Hematopoietic multipotent progenitor cell treated with erythropoietin and hydrocortisone succinate and interleukin-3 and kit ligand, for 17 days (in vitro differentiated cells): Measurements from ENCODE around the gene GPX4.

Source experiments
- DNase-seq: peaks from one replicate; pipeline ENCODE4 v3.0.0-alpha.2; 2015; ENCODE audit warnings: low spot score

GPX4 gene

DNA sequence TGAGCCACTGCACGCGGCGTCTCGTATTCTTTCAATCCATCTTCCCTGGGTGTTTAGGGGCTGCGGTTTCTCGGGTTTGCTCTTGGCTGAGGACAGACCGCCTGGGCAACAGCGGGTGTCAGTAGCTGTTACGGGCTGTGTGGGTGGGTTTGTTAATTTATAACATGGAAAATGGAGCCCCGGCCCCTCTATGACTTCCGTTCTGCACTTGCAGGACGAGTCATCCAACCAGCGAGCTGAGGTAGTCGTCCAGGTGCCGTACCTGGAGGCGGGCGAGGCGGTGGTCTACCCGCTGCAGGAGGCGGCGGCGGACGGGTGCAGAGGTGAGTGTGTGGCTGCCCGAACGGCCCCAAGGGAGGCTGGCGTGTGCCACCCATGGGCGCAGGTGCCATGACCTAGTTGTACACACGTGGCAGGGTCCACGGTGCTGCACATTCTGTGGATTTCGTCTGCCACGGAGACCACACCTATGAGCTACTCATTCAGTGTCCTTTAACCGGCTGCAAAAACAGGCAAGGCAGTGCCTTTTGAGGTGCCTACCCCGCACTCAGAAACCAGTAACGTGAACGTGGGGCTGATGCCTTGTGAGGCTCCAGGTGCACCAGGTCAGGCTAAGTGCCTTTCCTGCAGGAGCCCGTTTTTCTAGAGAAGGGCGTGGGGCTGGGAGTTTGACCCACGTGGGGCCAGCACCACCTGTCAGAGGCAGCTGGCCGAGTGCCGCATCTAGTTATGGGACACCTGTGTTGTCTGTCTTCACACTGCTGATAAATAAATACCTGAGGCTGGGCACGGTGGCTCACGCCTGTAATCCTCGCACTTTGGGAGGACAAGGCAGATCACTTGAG is 19.5 kb upstream of the GPX4 start:
- DNase-seq: no peak

GRCh38 chr19:1085053-1085658 is 18.6 kb upstream of the GPX4 start:
- DNase-seq: no peak

- DNase-seq: no peak
Observed at GRCh38 chr19:1085676-1086442, 17.9 kb upstream of the GPX4 start.

DNA sequence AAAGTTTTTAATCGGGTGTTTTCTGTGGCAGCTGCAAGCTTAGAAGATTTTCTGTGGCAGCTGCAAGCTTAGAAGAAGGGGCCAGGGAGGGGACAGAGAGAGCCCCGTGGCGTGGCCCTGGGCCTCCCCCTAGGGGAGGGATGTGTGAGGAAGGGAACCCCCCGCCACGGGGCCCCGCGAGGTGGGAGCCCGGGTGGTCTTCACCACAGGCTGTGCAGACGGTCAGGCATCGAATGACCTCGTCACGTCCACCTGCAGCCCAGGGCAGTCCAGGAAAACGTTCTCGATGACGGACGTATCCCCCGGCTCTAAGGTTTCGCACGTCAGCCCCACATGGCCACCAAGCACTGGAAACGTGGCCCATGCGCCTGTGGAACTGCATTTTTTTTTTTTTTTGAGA is 17.2 kb upstream of the GPX4 start:
- DNase-seq: no peak

DNA sequence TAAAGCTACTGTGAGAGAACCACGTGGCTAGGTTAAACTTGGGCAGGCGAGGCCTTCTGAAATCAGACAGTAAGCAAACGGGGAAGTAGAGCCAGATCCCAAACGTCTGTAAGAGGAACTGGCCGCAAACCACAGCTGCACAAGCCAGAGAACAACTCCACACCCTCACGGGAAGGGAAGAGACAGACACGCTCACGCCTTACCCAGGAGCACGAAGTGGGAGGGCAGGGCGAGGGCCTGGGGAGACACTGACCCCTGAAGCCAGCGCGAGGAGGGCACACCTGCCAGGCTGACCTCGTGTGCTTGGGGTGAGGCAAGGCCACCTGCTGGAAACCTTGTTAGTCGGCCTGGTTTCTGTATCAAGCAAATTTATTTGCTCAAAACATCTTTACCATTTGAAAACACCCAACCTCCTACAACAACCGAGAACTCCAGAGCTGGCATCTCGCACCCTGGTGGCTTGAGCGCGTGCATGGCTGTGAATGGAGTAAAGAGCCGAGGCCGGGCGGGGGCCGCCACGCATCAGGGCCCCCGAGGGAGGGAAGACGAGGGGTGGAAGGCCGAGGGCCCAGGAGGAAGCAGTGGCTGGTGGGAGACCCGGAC is 15.9 kb upstream of the GPX4 start:
- DNase-seq: no peak

- DNase-seq: no peak
Observed at GRCh38 chr19:1088416-1089010, 15.3 kb upstream of the GPX4 start.

DNA sequence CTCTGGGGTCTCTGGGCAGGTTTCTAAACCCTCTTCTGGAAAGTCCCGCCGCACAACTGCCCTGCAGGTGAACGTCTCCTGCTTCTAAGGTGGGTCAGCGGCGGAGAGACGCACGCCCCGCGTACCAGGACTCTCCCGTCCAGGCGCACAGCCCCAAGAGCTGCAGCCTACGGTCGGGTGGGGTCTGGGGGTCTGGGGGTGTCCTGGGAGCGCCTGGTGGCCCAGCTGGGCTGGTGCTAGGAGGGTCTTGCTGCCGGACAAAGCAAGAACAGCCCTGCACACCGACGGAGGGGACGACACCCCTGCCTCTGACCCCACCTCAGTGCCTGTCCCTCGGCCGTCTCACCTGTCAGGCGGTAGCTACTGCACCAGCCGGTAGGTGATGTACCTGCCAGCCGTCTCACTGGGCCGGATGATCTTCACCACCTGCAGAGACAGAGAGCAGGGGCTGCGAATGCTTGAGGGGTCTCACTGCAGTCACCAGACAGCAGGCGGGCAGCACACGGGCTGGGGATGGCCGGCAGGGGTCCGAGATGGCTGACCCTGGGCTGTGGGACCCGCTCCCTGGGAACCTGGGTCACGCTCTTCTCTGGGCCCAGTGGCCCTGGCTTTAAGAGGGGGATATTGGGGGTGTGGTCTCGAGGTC is 14.5 kb upstream of the GPX4 start:
- no peak for DNase-seq

GRCh38 chr19:1089891-1090290 is 13.9 kb upstream of the GPX4 start:
- no peak for DNase-seq

GRCh38 chr19:1090731-1091543 is 12.9 kb upstream of the GPX4 start:
- DNase-seq: no peak

GRCh38 chr19:1091544-1092175 is 12.1 kb upstream of the GPX4 start:
- no peak for DNase-seq

DNA sequence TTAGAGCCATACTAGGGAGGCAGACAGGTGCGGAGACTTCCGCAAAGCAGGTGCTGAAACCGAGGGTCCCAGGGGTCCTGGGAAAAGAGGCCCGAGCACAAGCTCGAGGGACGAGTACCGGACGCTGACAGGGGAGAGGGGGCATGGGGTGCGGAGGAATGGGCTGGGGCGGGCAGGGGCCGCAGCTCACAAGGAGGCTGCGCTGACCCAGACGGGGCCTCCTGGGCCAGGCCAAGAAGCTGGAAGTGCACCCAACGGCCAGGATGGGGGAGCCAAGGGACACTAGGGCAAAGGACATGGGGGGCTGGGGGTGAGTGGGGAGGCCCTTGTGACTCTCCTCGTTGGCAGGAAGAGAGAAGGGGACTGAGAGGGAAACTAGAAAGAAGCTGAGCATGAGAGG is 10.5 kb upstream of the GPX4 start:
- no peak for DNase-seq

DNA sequence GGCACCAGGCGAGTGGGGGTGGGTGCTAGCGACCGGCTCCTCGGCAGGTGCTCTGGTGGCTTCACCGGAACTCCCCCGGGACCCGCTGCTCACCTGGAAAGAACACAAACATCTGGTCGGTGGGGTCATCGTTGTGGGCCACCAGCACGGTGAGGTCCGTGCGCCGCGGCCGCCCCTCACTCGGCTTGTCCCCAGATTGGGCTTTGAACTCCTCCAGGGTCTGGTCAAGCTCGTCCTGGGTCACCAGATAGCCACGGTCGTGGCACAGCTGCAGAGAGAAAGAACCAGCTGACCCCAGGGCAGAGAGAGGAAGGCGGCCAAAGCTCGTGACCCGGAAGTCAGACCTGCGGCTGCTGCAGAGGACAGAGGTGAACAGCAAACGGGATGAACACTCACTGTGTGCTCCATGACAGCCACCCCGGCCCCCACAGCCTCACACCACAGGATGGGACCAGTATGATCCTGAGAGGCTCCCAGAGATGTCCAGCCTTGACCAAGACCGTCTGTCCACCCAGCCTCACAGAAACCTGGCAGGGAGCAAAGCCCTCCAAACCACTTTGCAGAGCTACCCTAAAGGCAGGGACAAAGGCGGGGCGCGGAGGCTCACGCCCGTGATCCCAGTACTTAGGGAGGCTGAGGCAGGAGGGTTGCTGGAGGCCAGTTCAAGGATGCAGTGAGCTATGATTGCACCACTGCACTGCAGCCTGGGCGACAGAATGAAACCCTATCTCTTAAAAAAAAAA is 9.8 kb upstream of the GPX4 start:
- no peak for DNase-seq

GRCh38 chr19:1094655-1094977 is 9.2 kb upstream of the GPX4 start:
- DNase-seq: no peak

GRCh38 chr19:1094978-1095701 is 8.7 kb upstream of the GPX4 start, which contains the start of gene POLR2E:
TSS of gene POLR2E (minus strand) at chr19:1095375. CDS start at chr19:1095315, 60 bp downstream.
- DNase-seq: peak; percentile 99

DNA sequence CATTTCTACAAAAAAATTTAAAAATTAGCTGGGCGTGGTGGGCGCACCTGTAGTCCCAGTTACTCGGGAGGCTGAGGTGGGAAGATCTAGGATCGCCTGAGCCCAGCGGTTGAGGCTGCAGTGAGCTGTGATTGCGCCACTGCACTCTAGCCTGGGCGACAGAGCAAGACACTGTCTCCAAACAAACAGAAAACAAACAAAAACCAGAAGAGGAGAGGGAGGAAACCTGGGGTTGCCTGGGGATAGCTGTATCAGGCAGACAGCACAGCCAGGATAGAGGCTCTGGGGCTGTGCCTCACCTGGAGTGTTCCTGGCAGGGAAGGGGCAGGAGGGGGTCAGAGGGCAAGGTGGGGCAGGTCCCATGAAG is 6.0 kb upstream of the GPX4 start:
- no peak for DNase-seq

- peak; percentile 30 for DNase-seq
Observed at GRCh38 chr19:1098177-1099051, 5.4 kb upstream of the GPX4 start.

- DNase-seq: no peak
Observed at GRCh38 chr19:1101337-1101698, 2.5 kb upstream of the GPX4 start.
